Adrenal gland (tissue), 5 donors: Measurements from ENCODE around the gene KDM2B.

Experiments used
- CTCF ChIP-seq, 6 experiments: fragments of 450-650 bp in 4 of 6; fragments of 200-600 bp in 2 of 6; sonication (generic) in 1 of 6; IDR thresholded peaks; 1 replicate in 5 of 6; 2 replicates in 1 of 6; pipeline versions ENCODE4 v1.5.1 to v1.8.0; 2016 to 2021; ENCODE audit warnings: antibody characterized with exemption in 6 of 6, mild to moderate bottlenecking in 2 of 6, moderate library complexity in 1 of 6
- POLR2A ChIP-seq, 2 donors: fragments of 450-650 bp; IDR thresholded peaks; one replicate each; pipeline ENCODE4 v1.6.1; 2017; ENCODE audit warnings: antibody characterized with exemption in 2 of 2, mild to moderate bottlenecking in 2 of 2, moderate library complexity in 1 of 2
- donor health status: DM: no; HTN: no; CAD: no.

GRCh38 chr12:121403721-121404120 lies 177.1 kb downstream of the KDM2B start:
- TF ChIP-seq POLR2A (IDR thresholded peaks at IDR 0.05) (no peak), CTCF (IDR thresholded peaks at IDR 0.05) (no peak)
